ENCODE results near the gene DYNC2H1. TPM values are rescaled to one million over a fixed set of nuclear protein-coding genes. Genes with fewer than 3 reads are reported as not detected.

Gene DYNC2H1
- total RNA-seq, 1 donor from 2014 or later, result 8.5 TPM

DNA sequence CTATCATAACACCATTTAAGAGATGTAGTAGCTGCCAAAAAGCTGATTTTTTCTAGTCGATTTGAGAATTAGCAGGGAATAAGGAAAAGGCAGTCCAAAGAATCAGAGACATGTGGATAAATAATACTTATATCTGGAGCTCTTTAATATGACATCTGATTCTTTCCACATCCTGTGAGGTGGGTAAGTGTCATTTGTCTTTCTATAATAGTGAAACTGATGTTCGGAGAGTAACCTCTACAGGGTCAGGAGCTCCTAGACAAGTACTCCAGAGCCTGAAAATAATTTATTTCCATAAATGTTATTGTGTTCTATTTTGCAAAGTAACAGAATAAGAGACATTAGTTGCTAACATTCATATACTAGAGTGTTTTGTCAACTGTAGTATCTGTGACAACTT, 367.6 kb downstream of the DYNC2H1 start:
- no peak for DNase-seq

DNA sequence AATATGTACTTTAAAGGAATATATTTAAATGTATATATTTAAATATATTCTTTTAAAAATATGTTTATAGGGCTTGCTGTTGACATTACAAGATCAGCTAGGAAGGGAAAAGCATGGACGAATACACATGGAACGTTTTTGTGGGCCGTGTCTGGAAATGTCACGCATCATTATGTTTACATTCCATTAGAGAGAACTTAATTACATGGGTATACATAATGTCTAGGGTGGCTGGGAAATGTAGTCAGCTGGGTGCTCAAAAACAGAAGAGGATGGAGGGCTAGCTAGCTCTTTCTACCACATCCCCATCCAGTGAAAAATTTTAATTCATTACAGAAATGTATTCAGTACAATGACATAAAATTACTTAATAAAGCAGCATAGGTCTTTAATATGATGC, 371.2 kb downstream of the DYNC2H1 start:
- DNase-seq, result no peak

DNA sequence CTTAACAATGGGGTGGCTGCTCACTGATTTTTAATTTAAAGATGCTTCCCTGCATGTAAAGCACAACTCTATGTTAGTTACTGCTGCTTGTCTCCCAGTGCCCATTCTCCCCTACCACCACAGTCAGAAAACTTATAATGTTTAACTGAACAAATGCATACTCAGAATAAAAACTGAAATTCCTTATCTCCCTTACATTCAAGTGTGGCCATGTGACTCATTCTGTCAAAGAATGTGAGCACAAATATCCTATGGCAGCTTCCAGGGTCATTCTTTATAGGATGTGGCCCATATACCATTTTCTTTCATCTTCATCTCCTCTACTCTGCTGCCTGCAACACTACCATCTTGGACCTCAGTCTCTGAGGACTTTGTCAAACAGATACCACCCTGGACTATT, 374.8 kb downstream of the DYNC2H1 start:
- no peak for DNase-seq

DNA sequence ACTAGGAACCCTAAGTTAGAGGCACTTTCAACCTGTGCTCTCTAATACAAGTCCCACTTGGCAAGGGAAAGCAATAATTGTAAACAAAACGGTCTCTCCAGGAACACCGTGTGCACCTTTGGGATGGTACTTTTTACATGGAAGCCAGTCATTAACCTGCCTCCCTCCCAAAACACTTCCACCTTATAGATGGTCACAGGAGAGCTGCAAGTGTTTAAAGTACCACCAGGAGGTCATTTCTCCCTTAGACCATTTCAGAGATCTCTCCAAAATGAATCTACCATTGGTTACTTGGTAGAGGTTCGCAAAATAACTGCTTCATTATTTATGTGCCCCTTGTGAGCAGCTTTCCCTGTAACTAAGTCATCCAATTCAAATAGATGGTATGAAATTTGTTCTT, 375.3 kb downstream of the DYNC2H1 start:
- DNase-seq, result no peak

DNA sequence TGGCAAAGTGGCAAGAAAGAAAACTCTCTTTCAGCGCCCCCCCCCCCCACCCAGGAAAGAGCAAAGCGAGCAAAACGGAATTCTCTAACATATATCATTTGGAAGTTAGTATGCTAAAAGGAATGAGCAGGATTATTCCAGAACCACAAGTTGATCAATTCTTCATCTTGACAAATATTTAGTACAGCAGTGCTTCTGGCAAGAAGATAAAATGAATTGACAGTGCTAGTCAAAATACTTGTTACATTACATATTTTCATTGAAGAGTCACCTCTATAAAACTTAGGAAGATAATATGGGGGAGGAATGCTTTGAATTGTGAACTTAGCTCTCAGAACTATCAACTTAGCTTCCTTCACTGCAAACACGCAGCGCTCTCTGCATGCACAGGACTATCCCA, 377.4 kb downstream of the DYNC2H1 start:
- DNase-seq, result no peak

DNA sequence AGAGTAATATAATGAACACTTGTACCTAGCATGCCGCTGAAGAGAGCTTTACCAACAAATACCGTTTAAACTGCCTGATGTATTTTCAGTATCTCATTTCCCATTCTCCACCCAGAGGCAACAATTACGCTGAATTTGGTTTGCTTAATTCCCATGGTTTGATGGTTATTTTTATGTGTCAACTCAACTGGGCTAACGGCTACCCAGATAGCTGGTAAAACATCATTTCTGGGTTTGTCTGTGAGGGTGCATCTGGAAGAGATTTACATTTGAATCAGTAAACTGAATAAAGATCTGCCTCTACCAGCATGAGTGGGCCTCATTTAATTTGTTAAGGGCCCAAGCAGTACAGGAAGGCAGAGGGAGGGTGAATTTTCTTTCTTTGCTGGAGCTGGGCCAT, 377.9 kb downstream of the DYNC2H1 start:
- DNase-seq, result no peak

DNA sequence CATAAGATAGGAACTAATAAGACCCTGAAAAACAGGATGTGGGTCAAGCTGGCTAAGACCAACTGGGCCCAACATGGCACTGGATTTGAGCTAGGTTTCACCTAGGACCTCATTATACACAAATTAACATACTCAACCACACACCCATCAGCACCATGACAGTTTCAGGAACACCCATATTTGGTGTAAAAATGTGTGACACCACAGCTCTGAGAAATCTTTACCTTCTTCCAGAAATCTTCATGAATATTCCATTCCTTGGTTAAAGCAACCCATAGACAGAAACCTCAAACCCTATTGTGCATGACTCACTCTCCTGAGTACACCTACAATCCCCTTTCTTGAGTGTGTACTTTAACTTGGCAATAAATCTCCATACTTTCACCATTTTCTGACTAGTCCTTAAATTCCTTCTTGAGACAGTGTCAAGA, 378.8 kb downstream of the DYNC2H1 start:
- no peak for DNase-seq

DNA sequence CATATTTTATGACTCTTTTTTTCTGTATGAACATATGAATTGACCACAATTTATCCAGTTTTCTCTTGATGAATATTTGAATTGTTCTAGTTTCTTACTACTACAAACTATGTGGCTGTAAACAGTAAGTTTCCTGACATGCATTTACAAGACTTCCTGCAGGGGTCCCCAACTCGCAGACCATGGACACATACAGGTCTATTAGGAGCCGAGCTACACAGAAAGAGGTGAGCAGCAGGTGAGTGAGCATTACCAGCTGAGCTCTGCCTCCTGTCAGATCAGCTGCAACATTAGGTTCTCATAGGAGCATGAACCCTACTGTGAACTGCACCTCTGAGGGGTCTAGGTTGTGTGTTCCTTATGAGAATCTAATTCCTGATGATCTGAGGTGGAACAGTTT, 379.4 kb downstream of the DYNC2H1 start:
- no peak for DNase-seq

DNA sequence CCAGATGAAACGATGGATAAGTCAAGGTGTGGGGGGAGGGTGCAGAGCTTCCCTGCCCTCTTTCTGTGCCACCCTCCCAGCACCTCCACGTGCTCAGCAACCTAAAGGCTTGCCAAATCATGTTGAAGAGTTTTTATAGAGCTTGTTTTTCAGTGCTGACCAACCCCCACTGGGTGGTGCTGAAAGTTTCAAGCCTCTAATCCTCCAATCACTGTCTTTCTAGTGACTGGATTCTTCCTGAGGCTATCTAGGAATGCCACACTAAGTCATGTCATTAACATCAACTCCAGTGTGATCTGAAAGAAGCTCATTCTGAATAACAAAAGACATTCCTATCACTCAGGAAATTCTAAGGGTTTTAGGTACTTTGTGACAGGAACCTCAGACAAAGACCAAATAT, 382.6 kb downstream of the DYNC2H1 start:
- DNase-seq, result peak; percentile 7

DNA sequence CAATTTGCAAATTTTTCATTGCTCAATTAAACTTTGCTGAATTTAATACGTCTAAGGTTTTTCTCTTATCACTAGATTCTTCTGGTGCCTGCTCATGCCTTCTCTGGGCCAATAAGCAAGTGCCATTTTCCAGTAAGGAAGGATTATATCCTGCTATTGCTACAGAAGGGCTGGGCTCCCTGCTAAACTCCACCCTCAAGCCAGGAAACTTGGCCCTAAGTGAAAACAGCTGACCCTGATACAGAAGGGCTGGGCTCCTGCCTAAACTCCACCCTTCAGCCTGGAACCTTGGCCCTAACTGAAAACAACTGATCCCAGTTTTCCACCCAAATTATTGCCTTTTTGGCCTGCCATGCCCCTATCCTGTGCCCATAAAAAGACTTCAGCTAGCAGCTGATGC, 385.3 kb downstream of the DYNC2H1 start:
- DNase-seq, result no peak

DNA sequence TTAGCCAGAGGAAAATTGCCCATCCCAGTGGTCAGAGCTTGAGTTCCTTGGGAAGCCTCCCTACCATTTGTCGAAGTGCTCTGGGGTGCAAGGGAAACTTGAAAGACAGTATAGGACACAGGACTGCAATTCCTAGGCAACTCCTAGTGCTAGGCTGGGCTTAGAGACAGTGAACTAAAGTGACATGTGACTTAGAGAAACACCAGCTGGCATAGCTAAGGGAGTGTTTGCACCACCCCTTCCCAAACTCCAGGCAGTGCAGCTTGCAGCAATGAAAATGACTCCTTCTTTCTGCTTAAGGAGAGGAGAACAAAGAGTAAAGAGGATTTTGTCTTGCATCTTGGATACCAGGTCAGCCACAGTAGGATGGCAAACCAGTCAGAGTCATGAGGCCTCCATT, 388.0 kb downstream of the DYNC2H1 start:
- DNase-seq, result no peak

DNA sequence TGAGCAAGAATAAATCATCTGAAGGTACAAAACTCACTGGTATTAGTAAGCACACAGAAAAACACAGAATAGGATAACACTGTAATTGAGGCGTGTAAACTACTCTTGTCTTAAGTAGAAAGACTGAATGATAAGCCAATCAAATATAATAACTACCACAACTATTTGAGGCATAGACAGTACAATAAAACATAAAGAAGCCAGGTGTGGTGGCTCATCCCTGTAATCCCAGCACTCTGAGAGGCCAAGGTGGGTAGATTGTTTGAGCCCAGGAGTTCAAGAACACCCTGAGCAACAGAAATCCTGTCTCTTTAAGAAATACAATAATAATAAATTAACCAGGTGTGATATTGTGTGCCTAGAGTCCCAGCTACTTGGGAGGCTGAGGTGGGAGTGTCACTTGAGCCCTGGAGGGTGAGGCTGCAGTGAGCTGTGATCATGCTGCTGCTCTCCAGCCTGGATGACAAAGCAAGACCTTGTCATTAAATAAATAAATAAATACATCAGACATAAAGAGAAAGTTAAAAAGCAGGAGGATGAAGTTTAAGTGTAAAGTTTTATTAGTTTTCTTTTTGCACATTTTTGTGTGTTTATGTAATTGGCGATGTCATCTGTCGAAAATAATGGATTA, 390.6 kb downstream of the DYNC2H1 start:
- no peak for DNase-seq

DNA sequence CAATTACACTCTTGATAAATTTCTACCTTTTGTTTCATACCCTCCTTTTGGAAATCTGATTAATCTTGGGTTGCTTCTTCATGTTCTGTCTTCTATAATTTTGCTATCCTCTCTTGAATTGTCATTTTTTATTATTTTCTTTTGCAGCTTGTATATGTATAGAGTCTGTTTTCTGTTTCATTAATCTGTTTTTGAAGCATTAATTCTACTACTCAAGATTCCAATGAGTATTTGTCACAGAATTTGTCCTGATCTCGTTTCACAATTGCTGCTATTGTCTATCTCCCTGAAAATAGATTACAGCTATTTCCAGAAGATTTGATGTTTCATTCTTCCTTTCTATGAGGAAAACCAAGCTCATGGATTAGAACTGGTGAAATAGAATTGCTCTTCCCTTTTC, 406.1 kb downstream of the DYNC2H1 start:
- no peak for DNase-seq

DNA sequence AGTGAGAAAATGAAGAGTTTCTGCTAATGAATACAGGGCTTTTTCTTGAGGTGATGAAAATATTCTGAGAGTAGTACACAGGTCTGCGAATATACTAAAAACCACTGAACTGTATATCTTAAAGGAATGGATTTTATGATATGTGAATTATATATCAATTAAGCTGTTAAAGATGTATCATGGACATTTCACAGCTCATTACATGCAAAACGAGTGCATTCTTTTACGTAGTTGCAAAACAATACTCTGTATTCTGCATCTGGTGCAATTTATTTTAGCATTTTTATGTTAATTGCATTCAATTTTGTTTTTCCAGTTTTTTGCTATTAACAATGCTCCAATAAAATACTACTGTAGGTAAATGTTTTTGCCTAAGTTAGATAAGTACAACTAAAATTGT, 411.6 kb downstream of the DYNC2H1 start:
- DNase-seq, result no peak

DNA sequence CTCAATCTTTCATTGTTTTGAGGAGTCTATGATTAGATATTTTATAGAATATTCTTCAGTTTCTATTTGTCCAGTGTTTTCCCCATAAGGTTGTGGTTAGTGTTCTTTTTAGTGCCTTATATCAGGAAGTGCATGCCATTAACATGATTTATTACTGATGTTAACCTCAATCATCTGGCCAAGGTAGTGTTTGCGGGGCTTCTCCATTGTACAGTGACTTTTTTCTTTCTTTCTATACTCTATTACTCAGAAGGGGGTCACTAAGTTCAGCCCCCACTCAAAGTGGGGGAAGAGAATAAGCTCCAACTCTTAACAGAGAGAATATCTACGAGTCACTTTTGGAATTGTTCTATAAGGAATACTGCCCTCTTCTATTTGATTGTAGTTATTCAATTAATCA, 415.8 kb downstream of the DYNC2H1 start:
- peak; percentile 64 for DNase-seq

DNA sequence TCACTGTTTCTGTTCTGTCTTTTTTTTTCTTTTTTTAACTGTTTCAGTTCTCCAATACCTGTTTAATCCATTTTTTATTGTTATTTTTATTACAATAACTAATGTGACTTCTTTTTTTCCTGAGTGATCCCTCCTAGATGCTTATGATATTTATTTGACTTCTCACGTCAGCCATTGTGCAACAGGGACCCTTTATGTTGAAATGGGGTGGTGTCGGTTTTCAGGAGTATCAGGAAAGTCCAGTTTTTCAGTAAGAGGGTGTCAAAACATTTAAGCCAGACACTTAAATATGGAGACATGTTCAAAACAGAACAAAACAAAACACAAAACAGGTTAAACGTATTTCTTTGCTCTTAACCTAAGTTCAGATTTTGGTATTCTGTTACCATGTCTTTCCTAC, 418.8 kb downstream of the DYNC2H1 start:
- no peak for DNase-seq

DNA sequence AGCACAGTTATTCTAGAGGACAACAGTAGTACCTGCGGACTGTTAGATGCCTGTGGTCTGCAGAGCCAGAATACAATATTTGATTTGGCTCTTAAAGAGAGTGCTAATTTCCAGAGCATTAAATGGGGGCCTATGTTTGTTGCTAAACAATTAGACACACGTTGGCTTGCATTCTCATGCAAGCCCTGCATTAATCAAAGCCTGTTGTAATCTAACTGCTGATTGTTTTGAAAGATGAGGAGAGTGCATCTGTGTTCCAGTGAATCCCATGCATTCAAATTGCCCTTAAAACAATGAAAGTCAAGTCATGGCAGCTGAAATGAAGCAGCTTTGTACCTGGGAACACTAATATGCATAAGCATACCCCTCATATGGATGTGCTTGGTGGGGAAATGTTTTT, 419.4 kb downstream of the DYNC2H1 start:
- no peak for DNase-seq

DNA sequence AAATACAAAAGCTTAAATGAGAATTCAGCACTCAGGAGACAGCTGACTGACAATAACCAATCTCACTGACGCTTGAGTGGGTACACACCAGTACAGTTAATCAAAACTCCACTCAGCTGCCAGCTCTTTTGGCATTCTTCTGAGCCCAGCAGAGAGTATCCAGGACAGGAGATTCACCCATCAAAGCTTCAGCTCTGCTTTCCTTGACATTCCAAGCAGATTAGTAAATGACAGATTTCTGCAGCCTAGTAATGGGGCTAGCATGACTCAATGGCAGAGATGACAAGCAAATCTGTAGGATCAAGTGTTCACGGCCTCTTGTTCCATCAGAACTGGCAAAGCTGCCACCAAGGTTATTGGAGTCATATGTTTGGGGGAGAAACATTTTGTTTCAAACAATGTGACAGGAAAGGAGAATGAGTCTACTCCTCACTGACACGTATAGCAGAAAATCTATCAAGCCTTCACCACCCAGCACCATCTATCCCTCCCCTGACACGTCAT, 420.0 kb downstream of the DYNC2H1 start:
- peak; percentile 64 for DNase-seq

Other genes starting within 250 kb of the DYNC2H1 start
- not detected in 2 replicates for gene MMP12, start 234.4 kb upstream of the DYNC2H1 start, total RNA-seq
- gene MMP13, start 153.7 kb upstream of the DYNC2H1 start, total RNA-seq, result not detected in 2 replicates
- gene DCUN1D5, start 17.3 kb upstream of the DYNC2H1 start, total RNA-seq, result 44.9 and 52.9 TPM in 2 replicates